Measurements from ENCODE around the gene STON2.

Gene STON2

DNA sequence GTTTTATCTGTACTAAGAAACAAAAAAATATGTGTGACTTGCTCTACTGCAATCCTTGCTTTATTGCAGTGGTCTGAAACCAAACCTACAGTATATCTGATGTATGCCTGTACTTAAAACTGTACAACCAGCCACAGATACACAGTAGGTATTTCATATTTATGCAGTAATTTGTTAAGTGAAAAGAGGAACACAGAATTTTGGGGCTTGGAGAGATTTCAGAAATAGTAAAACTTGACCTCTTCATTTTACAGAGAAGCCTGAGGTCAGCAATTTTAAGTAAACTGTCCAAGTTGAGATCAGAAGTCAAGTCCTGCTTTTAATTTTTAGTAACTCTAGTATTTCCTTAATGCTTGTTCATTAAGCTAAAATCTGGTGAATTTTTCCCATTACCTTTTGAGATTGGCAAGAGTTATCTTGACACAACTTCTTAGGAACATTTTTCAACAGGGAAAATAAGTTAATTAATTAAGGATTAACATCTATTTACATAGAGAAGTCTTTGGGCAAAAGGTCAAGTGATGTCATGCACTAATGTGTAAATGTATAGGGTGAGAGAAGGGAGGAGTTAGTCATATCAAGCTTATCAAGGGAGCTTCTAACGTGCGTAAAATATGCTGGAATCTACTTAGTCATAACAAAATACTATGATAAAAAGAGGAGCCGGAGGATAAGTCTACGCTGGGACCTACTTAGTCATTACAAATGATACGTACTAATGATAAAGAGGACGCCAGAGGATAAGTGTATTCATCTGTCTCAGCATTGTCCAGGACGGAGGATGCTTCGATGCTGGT, 113.4 kb downstream of the STON2 start:
- no peaks in the 10 kb centered on the region for H3K36me3 ChIP-seq (ENCODE audit: control insufficient read depth, insufficient read depth, low read length)
- H3K27ac ChIP-seq (ENCODE audit: low read length) = no peak overlapping the region
- DNase-seq (ENCODE audit: low read depth, low spot score) = no peak
- H3K4me1 ChIP-seq (ENCODE audit: control insufficient read depth, insufficient read depth, low read length) = no peaks in the 10 kb centered on the region
- no CpG with 5 or more reads among the region's 8 CpGs for WGBS (ENCODE audit: insufficient coverage, insufficient read length)
- H3K4me3 ChIP-seq (ENCODE audit: low read length) = no peak overlapping the region
- H3K27me3 ChIP-seq (ENCODE audit: control insufficient read depth, insufficient read depth, low read length) = no peaks in the 10 kb centered on the region
- H3K9me3 ChIP-seq (ENCODE audit: control insufficient read depth, insufficient read depth, low read length) = no peaks in the 10 kb centered on the region

DNA sequence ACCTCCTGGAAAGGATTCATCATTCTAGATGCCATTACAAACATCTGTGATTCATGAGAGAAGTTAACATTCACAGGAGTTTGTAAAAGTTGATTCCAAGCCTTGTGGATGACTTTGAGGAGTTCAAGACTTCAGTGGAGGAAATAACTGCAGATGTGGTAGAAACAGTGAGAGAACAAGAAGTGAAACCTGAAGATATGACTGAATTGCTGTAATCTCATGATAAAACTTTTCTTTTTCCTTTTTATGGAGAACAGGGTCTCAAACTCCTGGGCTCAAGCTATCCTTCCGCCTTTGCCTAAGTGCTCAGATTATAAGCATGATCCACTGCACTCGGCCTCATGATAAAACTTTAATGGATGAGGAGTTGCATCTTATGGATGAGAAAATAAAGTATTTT, 114.9 kb downstream of the STON2 start:
- no peaks in the 10 kb centered on the region for H3K36me3 ChIP-seq (ENCODE audit: control insufficient read depth, insufficient read depth, low read length)
- no peaks in the 10 kb centered on the region for H3K9me3 ChIP-seq (ENCODE audit: control insufficient read depth, insufficient read depth, low read length)
- H3K4me3 ChIP-seq (ENCODE audit: low read length) = no peak overlapping the region
- H3K27me3 ChIP-seq (ENCODE audit: control insufficient read depth, insufficient read depth, low read length) = no peaks in the 10 kb centered on the region
- no peaks in the 10 kb centered on the region for H3K4me1 ChIP-seq (ENCODE audit: control insufficient read depth, insufficient read depth, low read length)
- DNase-seq (ENCODE audit: low read depth, low spot score) = no peak
- H3K27ac ChIP-seq (ENCODE audit: low read length) = no peak overlapping the region
- WGBS (ENCODE audit: insufficient coverage, insufficient read length) = no CpG with 5 or more reads among the region's 2 CpGs

- DNase-seq (ENCODE audit: low read depth, low spot score) = no peak
- Histone ChIP-seq H3K4me1 (ENCODE audit: control insufficient read depth, insufficient read depth, low read length) (no peaks in the 10 kb centered on the region), H3K27ac (ENCODE audit: low read length) (no peak overlapping the region), H3K27me3 (ENCODE audit: control insufficient read depth, insufficient read depth, low read length) (no peaks in the 10 kb centered on the region), H3K36me3 (ENCODE audit: control insufficient read depth, insufficient read depth, low read length) (peaks cover 2% of the 10 kb centered on the region; the same call in 1 of the 2 replicates), H3K4me3 (ENCODE audit: low read length) (no peak overlapping the region), H3K9me3 (ENCODE audit: control insufficient read depth, insufficient read depth, low read length) (no peaks in the 10 kb centered on the region)
- WGBS (ENCODE audit: insufficient coverage, insufficient read length) = no CpG with 5 or more reads among the region's 1 CpG
These were observed 118.8 kb downstream of the STON2 start for GRCh38 chr14:81281332-81281731.

- H3K27me3 ChIP-seq (ENCODE audit: control insufficient read depth, insufficient read depth, low read length) = no peaks in the 10 kb centered on the region
These were observed 119.9 kb downstream of the STON2 start for GRCh38 chr14:81280136-81280791.

GRCh38 chr14:81277096-81277495, 123.0 kb downstream of the STON2 start:
- Histone ChIP-seq H3K36me3 (ENCODE audit: control insufficient read depth, insufficient read depth, low read length) (peaks cover 2% of the 10 kb centered on the region; the same call in 1 of the 2 replicates), H3K4me3 (ENCODE audit: low read length) (no peak overlapping the region), H3K27ac (ENCODE audit: low read length) (no peak overlapping the region), H3K4me1 (ENCODE audit: control insufficient read depth, insufficient read depth, low read length) (no peaks in the 10 kb centered on the region), H3K9me3 (ENCODE audit: control insufficient read depth, insufficient read depth, low read length) (no peaks in the 10 kb centered on the region), H3K27me3 (ENCODE audit: control insufficient read depth, insufficient read depth, low read length) (no peaks in the 10 kb centered on the region)
- no CpG with 5 or more reads among the region's 12 CpGs for WGBS (ENCODE audit: insufficient coverage, insufficient read length)
- no peak for DNase-seq (ENCODE audit: low read depth, low spot score)

More at GRCh38 chr14:81280136-81280791, 119.9 kb downstream of the STON2 start:
- Histone ChIP-seq H3K9me3 (ENCODE audit: control insufficient read depth, insufficient read depth, low read length) (no peaks in the 10 kb centered on the region), H3K36me3 (ENCODE audit: control insufficient read depth, insufficient read depth, low read length) (peaks cover 2% of the 10 kb centered on the region; the same call in 1 of the 2 replicates), H3K4me3 (ENCODE audit: low read length) (no peak overlapping the region), H3K4me1 (ENCODE audit: control insufficient read depth, insufficient read depth, low read length) (no peaks in the 10 kb centered on the region), H3K27ac (ENCODE audit: low read length) (no peak overlapping the region)
- DNase-seq (ENCODE audit: low read depth, low spot score) = no peak
- WGBS (ENCODE audit: insufficient coverage, insufficient read length) = no CpG with 5 or more reads among the region's 9 CpGs

GRCh38 chr14:81276073-81277069, 123.8 kb downstream of the STON2 start:
- Histone ChIP-seq H3K9me3 (ENCODE audit: control insufficient read depth, insufficient read depth, low read length) (no peaks in the 10 kb centered on the region), H3K36me3 (ENCODE audit: control insufficient read depth, insufficient read depth, low read length) (peaks cover 2% of the 10 kb centered on the region; the same call in 1 of the 2 replicates), H3K4me1 (ENCODE audit: control insufficient read depth, insufficient read depth, low read length) (no peaks in the 10 kb centered on the region), H3K27me3 (ENCODE audit: control insufficient read depth, insufficient read depth, low read length) (no peaks in the 10 kb centered on the region), H3K4me3 (ENCODE audit: low read length) (no peak overlapping the region), H3K27ac (ENCODE audit: low read length) (no peak overlapping the region)
- no peak for DNase-seq (ENCODE audit: low read depth, low spot score)
- no CpG with 5 or more reads among the region's 11 CpGs for WGBS (ENCODE audit: insufficient coverage, insufficient read length)

GRCh38 chr14:81275305-81276072, 124.6 kb downstream of the STON2 start:
- H3K9me3 ChIP-seq (ENCODE audit: control insufficient read depth, insufficient read depth, low read length) = no peaks in the 10 kb centered on the region
- H3K36me3 ChIP-seq (ENCODE audit: control insufficient read depth, insufficient read depth, low read length) = peaks cover 2% of the 10 kb centered on the region; the same call in 1 of the 2 replicates
- no peak for DNase-seq (ENCODE audit: low read depth, low spot score)
- no CpG with 5 or more reads among the region's 13 CpGs for WGBS (ENCODE audit: insufficient coverage, insufficient read length)
- H3K27me3 ChIP-seq (ENCODE audit: control insufficient read depth, insufficient read depth, low read length) = no peaks in the 10 kb centered on the region
- no peaks in the 10 kb centered on the region for H3K4me1 ChIP-seq (ENCODE audit: control insufficient read depth, insufficient read depth, low read length)
- no peak overlapping the region for H3K27ac ChIP-seq (ENCODE audit: low read length)
- no peak overlapping the region for H3K4me3 ChIP-seq (ENCODE audit: low read length)

GRCh38 chr14:81273961-81274575, 126.1 kb downstream of the STON2 start:
- Histone ChIP-seq H3K4me1 (ENCODE audit: control insufficient read depth, insufficient read depth, low read length) (no peaks in the 10 kb centered on the region), H3K27me3 (ENCODE audit: control insufficient read depth, insufficient read depth, low read length) (no peaks in the 10 kb centered on the region), H3K4me3 (ENCODE audit: low read length) (no peak overlapping the region), H3K27ac (ENCODE audit: low read length) (no peak overlapping the region), H3K36me3 (ENCODE audit: control insufficient read depth, insufficient read depth, low read length) (peaks cover 2% of the 10 kb centered on the region; the same call in 1 of the 2 replicates), H3K9me3 (ENCODE audit: control insufficient read depth, insufficient read depth, low read length) (no peaks in the 10 kb centered on the region)
- no CpG with 5 or more reads among the region's 3 CpGs for WGBS (ENCODE audit: insufficient coverage, insufficient read length)
- DNase-seq (ENCODE audit: low read depth, low spot score) = no peak

DNA sequence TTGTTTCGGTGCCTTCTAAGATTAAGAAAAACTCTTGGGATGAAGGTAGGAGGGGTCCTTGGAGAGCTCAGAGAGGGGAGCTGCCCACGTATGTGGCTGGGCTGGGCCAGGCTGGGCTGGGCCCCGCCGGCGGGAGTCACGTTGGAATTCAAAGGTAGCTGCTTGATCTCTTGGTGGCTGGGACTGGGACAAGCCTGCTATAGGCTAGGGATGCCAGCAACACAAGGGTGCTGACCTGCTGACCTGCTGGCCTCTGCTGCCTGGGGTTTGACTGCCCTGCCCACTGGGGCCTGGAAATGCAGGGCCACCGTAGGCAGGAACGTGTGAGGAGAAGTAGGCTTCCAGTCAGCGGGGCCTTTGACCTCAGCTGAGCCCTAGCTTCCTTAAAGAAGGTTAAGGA, 126.6 kb downstream of the STON2 start:
- no peak overlapping the region for H3K4me3 ChIP-seq (ENCODE audit: low read length)
- no peaks in the 10 kb centered on the region for H3K4me1 ChIP-seq (ENCODE audit: control insufficient read depth, insufficient read depth, low read length)
- DNase-seq (ENCODE audit: low read depth, low spot score) = no peak
- no CpG with 5 or more reads among the region's 9 CpGs for WGBS (ENCODE audit: insufficient coverage, insufficient read length)
- H3K27me3 ChIP-seq (ENCODE audit: control insufficient read depth, insufficient read depth, low read length) = no peaks in the 10 kb centered on the region
- H3K9me3 ChIP-seq (ENCODE audit: control insufficient read depth, insufficient read depth, low read length) = no peaks in the 10 kb centered on the region
- no peak overlapping the region for H3K27ac ChIP-seq (ENCODE audit: low read length)
- peaks cover 2% of the 10 kb centered on the region; the same call in 1 of the 2 replicates for H3K36me3 ChIP-seq (ENCODE audit: control insufficient read depth, insufficient read depth, low read length)

Measured in iPS DF 6.9 (cell line).